Heart left ventricle (tissue), 13 donors: ENCODE results near the gene ELFN2.

Source experiments
- CTCF ChIP-seq, 12 donors: fragments of 200-600 bp; sonication (generic) in 4 of 12; IDR thresholded peaks; one replicate each; pipeline versions ENCODE4 v1.5.0 to v1.8.0; 2018 to 2022; ENCODE audit warnings: antibody characterized with exemption in 12 of 12, mild to moderate bottlenecking in 5 of 12
- POLR2A ChIP-seq, 2 donors: fragments of 450-650 bp; IDR thresholded peaks; one replicate each; pipeline ENCODE4 v1.6.1; 2017; ENCODE audit warnings: antibody characterized with exemption in 2 of 2, mild to moderate bottlenecking in 2 of 2, moderate library complexity in 2 of 2
- donor health status: ischemic (EF 13 %, LVEDD 7.1; RV severe dilation, severe dysfunction).
- donor health status: DM: no; HTN: yes; CAD: no.
- donor health status: DM: no; HTN: no; CAD: no.
- donor health status: ischemic (EF 25% LVEDD 6.9; RV normal size, moderate dysfunction).
- donor health status: ischemic (EF 25% LVEDD 5.7; RV mildly dilated, moderate dysfunction).
- donor health status: ischemic (EF 35%, LVEDD 5.7; RV mildly dilated, moderate dysfunction).
- donor health status: nonischemic (EF 11% LVEDD 7.7; RV severe dilation, severe dysfunction).
- donor health status: DM: yes; HTN: yes; CAD: no.
- donor health status: PGD.
- donor health status: ischemic (EF 29% LVEDD 5.4; RV normal size, mild dysfunction).
- donor health status: nonischemic (EF 23%, LVEDD 6.1; RV moderate dilation, normal function).

- TF ChIP-seq CTCF (IDR thresholded peaks at IDR 0.05) (no peak), POLR2A (IDR thresholded peaks at IDR 0.05) (no peak)
Measured at GRCh38 chr22:37352481-37352880, 74.8 kb downstream of the ELFN2 start.
